HFFc6 (cell line): ENCODE measurements around the gene PTGIR. TPM values are rescaled to one million over a fixed set of nuclear protein-coding genes. Genes with fewer than 3 reads are reported as not detected.

Source experiments
- DNase-seq: peaks from one replicate; pipeline ENCODE4 v3.0.0-alpha.2; 2018
- H3K27ac Mint-ChIP-seq: 2 replicates; pipeline ENCODE4 v1.8.0; 2020; ENCODE audit warnings: mild to moderate bottlenecking, mixed read lengths
- H3K27me3 Mint-ChIP-seq: 2 replicates; pipeline ENCODE4 v1.8.0; 2021; ENCODE audit warnings: mild to moderate bottlenecking, moderate library complexity, mixed read lengths; ENCODE audit not compliant: insufficient read depth
- H3K36me3 Mint-ChIP-seq: 2 replicates; pipeline ENCODE4 v1.8.0; 2021; ENCODE audit warnings: low read depth, mixed read lengths
- H3K4me1 Mint-ChIP-seq: 2 replicates; pipeline ENCODE4 v1.8.0; 2020; ENCODE audit warnings: low read depth, mixed read lengths
- H3K4me3 Mint-ChIP-seq: 2 replicates; pipeline ENCODE4 v1.8.0; 2020; ENCODE audit warnings: mild to moderate bottlenecking, moderate library complexity, mixed read lengths
- H3K9me3 Mint-ChIP-seq: 2 replicates; pipeline ENCODE4 v1.8.0; 2020; ENCODE audit warnings: mild to moderate bottlenecking, mixed read lengths
- total RNA-seq, 6 experiments: library from RNA; stranded (reverse); fragmentation: NEBNext Ultra II Directional; extraction: Animal tissue kit (Norgen Biotek cat#: 25700); gene quantifications; 2 replicates in 1 of 6; 3 replicates in 5 of 6; pipeline ENCODE4 v1.2.3, GENCODE V29; 2021
- TF ChIP-seq, protein P1 (sequence below): fragments of 200-600 bp; sonication (generic); IDR thresholded peaks from 2 replicates; pipeline ENCODE4 v1.5.0; 2021; ENCODE audit warnings: antibody characterized with exemption, mild to moderate bottlenecking

Gene PTGIR
- total RNA-seq, 6 experiments from 2014 or later: 16.0 to 26.6 (median 17.9) TPM

DNA sequence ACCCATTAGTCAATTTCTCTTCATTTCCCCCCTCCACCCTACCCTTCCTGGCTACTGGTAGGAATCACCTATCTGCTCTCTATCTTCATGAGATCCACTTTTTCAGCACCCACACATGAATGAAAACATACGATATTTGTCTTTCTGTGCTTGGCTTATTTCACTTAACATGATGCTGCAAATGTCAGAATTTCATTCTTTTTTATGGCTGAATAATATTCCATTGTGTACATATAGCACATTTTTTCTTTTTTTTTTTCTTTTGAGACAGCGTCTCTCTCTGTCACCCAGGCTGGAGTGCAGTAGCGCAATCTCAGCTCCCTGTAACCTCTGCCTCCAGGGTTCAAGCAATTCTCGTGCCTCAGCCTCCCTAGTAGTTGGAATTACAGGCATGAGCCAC is 33.6 kb downstream of the PTGIR start:
- DNase-seq: no peak
- Mint-ChIP-seq H3K4me3 (no peak overlapping the region), H3K27me3 (no peaks in the 10 kb centered on the region; the same call in 1 of the 2 replicates), H3K9me3 (no peaks in the 10 kb centered on the region), H3K4me1 (no peaks in the 10 kb centered on the region), H3K27ac (no peak overlapping the region), H3K36me3 (no peaks in the 10 kb centered on the region)
- TF ChIP-seq, protein P1, sequence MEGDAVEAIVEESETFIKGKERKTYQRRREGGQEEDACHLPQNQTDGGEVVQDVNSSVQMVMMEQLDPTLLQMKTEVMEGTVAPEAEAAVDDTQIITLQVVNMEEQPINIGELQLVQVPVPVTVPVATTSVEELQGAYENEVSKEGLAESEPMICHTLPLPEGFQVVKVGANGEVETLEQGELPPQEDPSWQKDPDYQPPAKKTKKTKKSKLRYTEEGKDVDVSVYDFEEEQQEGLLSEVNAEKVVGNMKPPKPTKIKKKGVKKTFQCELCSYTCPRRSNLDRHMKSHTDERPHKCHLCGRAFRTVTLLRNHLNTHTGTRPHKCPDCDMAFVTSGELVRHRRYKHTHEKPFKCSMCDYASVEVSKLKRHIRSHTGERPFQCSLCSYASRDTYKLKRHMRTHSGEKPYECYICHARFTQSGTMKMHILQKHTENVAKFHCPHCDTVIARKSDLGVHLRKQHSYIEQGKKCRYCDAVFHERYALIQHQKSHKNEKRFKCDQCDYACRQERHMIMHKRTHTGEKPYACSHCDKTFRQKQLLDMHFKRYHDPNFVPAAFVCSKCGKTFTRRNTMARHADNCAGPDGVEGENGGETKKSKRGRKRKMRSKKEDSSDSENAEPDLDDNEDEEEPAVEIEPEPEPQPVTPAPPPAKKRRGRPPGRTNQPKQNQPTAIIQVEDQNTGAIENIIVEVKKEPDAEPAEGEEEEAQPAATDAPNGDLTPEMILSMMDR: no peak

DNA sequence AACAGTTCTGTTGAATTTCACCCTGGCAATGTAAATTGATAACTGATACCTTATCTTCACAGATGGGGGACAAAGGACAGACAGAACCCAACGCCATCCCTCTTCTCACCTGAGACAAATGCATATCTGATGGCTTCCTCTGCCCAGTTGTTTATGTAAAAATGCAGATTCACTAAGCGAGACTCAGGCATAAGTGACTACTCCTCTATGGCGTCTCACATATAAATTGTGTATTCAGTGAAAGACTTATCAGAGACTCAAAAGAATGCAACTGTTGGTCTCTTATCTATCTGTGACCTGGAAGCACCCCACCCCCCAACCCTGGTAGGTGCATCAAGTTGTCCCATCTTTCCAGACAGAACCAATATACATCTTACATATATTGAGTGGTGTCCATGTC is 37.0 kb downstream of the PTGIR start:
- Mint-ChIP-seq H3K36me3 (no peaks in the 10 kb centered on the region), H3K4me3 (no peak overlapping the region), H3K9me3 (no peaks in the 10 kb centered on the region), H3K27ac (no peak overlapping the region), H3K27me3 (peaks cover 4% of the 10 kb centered on the region; the same call in 1 of the 2 replicates), H3K4me1 (no peaks in the 10 kb centered on the region)
- TF ChIP-seq, protein P1: no peak
- no peak for DNase-seq

DNA sequence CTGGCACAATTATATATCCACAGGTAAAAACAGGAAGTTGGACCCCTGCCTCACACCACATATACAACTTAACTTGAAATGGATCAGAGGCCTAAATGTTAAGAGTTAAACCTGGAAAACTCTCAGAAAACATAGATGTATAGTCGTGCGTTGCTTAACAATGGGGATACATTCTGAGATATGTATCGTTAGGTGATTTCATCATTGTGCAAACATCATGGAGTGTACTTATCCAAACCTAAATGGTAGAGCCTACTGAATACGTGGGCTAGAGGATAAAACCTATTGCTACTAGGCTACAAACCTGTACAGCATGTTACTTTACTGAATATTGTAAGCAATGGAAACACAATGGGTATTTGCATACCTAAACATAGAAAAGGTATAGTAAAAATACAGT is 38.6 kb downstream of the PTGIR start:
- Mint-ChIP-seq H3K27ac (no peak overlapping the region), H3K4me1 (no peaks in the 10 kb centered on the region), H3K9me3 (no peaks in the 10 kb centered on the region), H3K27me3 (peaks cover 4% of the 10 kb centered on the region; the same call in 1 of the 2 replicates), H3K4me3 (no peak overlapping the region), H3K36me3 (no peaks in the 10 kb centered on the region)
- no peak for DNase-seq
- TF ChIP-seq, protein P1: no peak

DNA sequence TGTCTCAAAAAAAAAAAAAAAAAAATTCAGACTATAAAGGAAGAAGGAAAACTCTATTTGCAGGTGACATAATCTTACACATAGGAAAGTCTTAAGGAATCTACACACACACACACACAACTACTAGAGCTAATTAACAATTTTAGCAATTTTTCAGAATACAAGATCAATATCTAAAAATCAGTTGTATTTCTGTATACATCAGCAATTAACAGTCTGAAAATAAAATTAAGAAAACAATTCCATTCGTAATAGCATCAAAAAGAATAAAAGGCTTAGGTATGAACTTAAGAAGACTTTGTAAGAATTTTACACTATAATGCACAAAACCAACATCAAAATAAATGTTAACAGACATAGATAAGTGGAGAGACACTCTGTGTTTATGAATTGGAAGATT is 39.4 kb downstream of the PTGIR start:
- H3K36me3 Mint-ChIP-seq: no peaks in the 10 kb centered on the region
- no peaks in the 10 kb centered on the region for H3K4me1 Mint-ChIP-seq
- H3K4me3 Mint-ChIP-seq: no peak overlapping the region
- no peak overlapping the region for H3K27ac Mint-ChIP-seq
- DNase-seq: no peak
- TF ChIP-seq, protein P1: no peak
- peaks cover 4% of the 10 kb centered on the region; the same call in 1 of the 2 replicates for H3K27me3 Mint-ChIP-seq
- H3K9me3 Mint-ChIP-seq: no peaks in the 10 kb centered on the region

DNA sequence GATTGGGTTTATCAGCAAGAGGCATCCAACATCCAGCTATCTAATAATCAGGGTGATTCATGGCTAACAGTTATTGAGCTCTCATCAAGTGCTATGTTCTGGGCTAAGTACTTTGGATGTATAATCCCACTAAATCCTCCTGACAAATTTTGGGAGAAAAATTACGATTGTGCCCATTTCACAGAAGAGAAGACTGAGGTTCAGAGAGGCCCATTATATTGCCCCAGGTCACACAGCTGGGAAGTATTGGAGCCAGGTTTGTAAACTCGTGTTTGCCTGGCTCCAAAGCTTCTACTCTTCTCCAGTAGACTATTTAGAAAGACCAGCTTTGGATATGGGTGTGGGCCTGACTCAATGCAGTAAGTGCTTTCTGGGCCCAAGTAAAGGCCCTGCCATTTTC is 44.6 kb downstream of the PTGIR start:
- Mint-ChIP-seq H3K9me3 (no peaks in the 10 kb centered on the region), H3K36me3 (no peaks in the 10 kb centered on the region), H3K27ac (no peak overlapping the region), H3K27me3 (peaks cover 2% of the 10 kb centered on the region), H3K4me3 (no peak overlapping the region), H3K4me1 (no peaks in the 10 kb centered on the region)
- no peak for DNase-seq
- TF ChIP-seq, protein P1: no peak

DNA sequence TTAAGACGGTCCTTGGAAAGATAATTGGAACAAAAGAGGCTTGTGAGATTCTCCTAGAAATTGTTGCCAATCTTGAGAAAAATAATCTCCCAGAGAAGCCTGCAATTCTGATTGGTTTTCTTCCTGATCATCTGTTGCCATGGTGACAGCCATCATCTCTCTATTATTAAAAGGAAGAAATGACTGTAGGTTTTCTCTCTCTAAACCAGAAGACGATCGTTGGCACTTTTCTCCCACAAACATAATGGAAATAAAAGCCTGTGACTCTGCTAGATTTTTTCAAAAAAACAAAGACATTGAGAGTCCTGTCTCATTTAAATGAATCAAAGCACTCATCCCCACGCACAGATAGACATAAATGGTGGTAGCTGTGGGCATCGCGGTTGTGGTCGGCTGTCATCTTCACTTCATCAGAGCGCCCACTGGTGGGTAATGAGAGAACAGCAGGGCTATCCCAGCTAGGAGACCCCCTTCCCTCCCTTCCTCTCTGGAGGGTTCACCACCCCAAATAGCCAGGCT is 45.5 kb downstream of the PTGIR start:
- TF ChIP-seq, protein P1: no peak
- Mint-ChIP-seq H3K9me3 (no peaks in the 10 kb centered on the region), H3K27me3 (peaks cover 2% of the 10 kb centered on the region), H3K27ac (no peak overlapping the region), H3K36me3 (no peaks in the 10 kb centered on the region), H3K4me1 (no peaks in the 10 kb centered on the region; the same call in 1 of the 2 replicates), H3K4me3 (no peak overlapping the region)
- no peak for DNase-seq
